EL (cell line): ENCODE results near the gene RSL1D1.
A peak's percentile ranks its signal among the peaks of the same experiment; 100 is the strongest.

ENCODE experiments used
- DNase-seq: peaks from one replicate; pipeline ENCODE4 v3.0.0-alpha.2; 2016

Gene RSL1D1

DNA sequence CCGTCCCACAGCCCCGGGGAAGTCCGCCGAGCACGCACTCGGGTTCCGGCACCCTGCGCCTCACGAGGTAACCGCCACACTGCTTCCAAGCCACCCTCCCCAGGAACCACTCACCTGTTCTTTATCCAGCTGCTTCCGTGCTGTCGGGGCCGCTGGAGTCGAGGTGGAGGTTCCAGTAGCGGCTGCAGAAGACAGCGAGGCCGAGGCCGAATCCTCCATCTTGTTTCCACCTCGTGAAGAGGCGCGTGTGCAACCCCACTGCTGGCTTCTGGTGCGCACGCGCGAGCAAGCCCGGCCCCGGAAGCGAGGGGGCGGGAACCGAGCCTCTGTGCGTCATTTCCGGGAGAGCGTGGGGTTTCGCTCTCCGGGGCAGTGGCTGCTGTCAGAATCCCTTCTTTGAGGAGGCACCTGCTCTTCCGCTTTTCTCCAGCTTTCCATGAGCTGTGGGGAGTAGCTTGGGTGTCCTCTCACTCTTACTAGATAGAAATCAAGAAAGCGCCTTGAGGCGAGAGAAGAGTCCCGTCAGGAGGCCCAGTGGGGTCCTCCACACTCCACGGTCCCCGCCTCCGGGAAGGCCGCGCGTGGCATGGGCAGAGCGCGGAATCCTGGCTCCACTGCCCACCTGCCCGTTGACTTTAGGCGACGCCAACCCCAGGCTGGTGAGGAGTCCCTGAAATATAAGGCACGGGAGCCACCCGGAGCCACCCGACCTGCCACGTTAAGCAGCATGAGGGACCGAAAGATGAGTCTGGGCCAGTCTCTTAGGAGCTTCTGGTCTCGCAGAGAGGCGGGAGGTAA is at the start of gene RSL1D1:
RSL1D1 (minus strand) TSS at position 249 of the 798 bp plus-strand sequence; CDS start at position 219, 30 bp downstream.
- DNase-seq = peak; percentile 93

DNA sequence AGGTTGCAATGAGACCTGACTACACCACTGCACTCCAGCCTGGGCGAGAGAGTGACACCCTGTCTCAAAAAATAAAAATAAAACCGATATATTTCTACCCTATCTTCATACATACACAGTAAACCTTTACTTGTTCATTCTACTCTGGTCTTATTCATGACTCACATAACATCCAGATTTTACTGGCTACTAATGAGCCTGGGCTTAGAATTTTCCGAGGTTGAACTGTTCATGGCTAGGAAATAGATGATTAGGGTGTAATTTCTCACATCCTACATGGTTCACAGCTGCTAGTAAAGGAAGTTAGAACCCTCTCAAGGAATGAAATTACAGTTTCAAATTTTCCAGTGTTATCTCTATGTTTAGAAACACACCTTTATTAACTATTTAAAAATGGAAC is 49.7 kb upstream of the RSL1D1 start:
- peak; percentile 28 for DNase-seq

- peak; percentile 75 for DNase-seq
Measured at GRCh38 chr16:11896486-11897176, 45.3 kb upstream of the RSL1D1 start.

GRCh38 chr16:11893571-11893970 is 42.2 kb upstream of the RSL1D1 start:
- DNase-seq = no peak

DNA sequence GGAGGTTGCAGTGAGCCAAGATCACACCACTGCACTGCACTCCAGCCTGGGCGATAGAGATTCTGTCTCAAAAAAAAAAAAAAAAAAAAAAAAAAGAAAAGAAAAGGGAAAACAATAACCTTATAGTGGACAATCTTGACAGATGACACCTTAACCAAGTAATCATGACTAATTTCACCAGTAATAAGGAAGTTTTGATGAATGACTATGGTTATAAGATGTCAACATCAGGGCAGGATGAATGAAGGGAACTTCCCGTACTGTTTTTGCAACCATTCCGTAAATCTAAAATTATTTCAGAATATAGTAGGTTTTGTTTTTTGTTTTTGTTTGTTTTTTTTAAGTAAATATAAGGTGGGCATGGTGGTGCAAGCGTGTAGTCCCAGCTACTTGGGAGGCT is 41.4 kb upstream of the RSL1D1 start:
- DNase-seq = no peak

DNA sequence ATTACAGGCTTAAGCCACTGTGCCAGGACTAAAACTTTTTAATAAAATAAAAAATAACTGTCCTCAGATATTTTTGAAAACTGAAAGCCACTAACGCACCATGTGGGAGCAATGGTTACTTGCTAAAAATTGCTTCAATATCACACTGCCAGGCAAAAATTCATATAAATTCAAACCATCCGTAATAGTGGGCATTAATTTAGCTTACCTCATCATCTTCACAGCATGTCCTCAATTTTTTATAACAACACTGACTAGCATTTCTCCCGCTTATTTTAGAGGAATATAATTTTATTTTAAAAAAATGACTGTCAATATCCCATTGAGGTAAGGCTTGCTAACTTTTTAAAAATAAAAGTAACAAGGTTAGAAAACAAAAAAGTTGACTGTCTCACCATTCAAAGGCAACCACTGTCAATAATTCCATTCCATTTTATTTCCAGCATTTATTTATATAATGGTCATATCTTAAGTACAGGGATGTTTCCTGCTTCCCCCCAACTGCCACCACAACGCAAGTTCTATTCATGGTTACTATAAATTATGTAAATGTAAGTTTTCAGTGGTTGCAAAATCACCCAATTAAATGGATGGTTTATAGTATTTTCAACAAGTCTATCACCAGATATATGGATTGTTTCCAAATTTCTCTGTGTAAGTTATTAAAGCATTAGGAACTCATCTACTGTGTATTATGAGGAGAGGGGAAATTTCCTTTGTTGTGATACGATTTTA is 39.1 kb upstream of the RSL1D1 start:
- no peak for DNase-seq

DNA sequence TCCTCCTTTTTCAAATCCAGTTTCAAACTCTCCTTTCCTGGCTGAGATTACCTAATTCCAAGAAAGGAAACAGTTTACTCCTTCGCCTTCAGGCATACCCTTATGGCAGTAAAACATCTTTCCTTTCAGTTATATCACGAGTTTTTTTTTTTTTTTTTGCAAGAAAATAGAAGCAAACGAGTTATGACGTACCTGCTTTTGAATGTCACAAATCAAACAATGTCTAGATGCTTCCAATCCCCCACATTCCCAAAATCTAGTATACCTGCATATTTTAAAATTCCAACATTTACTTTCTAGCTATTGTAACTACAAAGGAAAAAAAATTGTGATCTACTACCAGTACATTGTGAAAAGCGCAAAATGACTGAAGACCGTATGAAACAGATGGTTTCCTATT is 35.5 kb upstream of the RSL1D1 start:
- no peak for DNase-seq

GRCh38 chr16:11884035-11884434 is 32.7 kb upstream of the RSL1D1 start:
- DNase-seq = no peak

DNA sequence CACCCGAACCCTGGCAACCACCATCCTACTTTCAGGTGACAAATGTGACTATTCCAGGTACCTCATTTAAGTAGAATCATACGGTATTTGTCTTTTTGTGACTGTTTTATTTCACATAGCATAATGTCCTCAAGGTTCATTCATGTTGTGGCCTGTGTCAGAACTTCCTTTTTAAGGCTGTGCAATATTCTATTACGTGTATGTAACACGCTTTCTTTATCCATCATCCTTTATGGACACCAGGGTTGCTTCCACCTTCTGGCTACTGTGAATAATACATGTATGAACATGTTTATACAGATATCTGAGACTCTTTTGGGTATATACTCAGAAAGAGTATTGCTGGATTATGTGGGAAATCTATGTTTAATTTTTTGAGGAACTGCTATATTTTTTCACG is 28.7 kb upstream of the RSL1D1 start:
- no peak for DNase-seq

GRCh38 chr16:11877374-11877773 is 26.0 kb upstream of the RSL1D1 start:
- peak; percentile 35 for DNase-seq

- DNase-seq = no peak
Measured at GRCh38 chr16:11876306-11876705, 25.0 kb upstream of the RSL1D1 start.

GRCh38 chr16:11875721-11876120 is 24.4 kb upstream of the RSL1D1 start:
- no peak for DNase-seq

DNA sequence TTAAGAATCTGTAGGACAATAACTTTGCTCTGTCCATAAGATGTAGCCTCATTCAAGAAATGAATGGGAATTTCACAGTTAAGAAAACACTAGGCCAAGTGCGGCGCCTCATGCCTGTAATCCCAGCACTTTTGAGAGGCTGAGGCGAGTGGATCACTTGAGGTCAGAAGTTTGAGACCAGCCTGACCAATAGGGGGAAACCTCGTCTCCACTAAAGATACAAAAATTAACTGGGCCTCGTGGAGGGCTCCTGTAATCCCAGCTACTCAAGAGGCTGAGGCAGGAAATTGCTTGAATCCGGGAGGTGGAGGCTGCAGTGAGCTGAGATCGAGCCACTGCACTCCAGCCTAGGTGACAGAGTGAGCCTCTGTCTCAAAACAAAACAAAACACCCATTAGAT is 19.9 kb upstream of the RSL1D1 start:
- peak; percentile 45 for DNase-seq

GRCh38 chr16:11870399-11870798 is 19.1 kb upstream of the RSL1D1 start:
- no peak for DNase-seq

GRCh38 chr16:11869353-11870228 is 18.2 kb upstream of the RSL1D1 start:
- DNase-seq = no peak

- no peak for DNase-seq
Measured at GRCh38 chr16:11868412-11868980, 17.2 kb upstream of the RSL1D1 start.

DNA sequence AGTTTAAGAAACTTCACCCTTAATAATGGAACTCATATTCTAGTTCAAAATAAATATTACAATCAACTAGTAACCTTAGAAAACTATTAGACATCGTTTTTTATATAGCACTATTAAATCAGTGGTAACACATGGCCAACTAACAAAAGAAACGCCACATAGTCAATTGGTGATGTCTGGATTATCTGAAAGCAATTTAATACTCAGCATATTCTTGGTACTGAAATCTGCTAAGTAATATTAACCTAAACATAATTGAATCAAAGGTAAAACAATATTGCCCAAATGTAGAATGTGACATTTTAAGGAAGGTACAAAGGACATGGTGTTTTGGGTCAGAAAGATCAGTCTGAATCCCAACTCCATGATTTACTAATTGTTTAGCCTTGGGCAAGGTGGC is 11.1 kb upstream of the RSL1D1 start:
- no peak for DNase-seq

GRCh38 chr16:11857161-11857560 is 5.8 kb upstream of the RSL1D1 start:
- peak; percentile 55 for DNase-seq

- DNase-seq = no peak
Measured at GRCh38 chr16:11852092-11852809, 909 bp upstream of the RSL1D1 start.

- peak; percentile 71 for DNase-seq
Measured at GRCh38 chr16:11848842-11849241, 2.5 kb downstream of the RSL1D1 start.

GRCh38 chr16:11844499-11844898 is 6.8 kb downstream of the RSL1D1 start:
- DNase-seq = no peak

- DNase-seq = no peak
Measured at GRCh38 chr16:11843861-11844260, 7.5 kb downstream of the RSL1D1 start.
